COLO668 (cell line): ENCODE results near the gene SNAPC1.
A peak's percentile ranks its signal among the peaks of the same experiment; 100 is the strongest.

Experiments used
- DNase-seq: peaks from one replicate; lab custom pipeline; 2025; ENCODE audit not compliant: unreplicated experiment; lab: John Stamatoyannopoulos, UW

The SNAPC1 gene

GRCh38 chr14:61811882-61812346 is 49.7 kb downstream of the SNAPC1 start:
- no peak for DNase-seq

- peak; percentile 75 for DNase-seq
These were observed 50.3 kb downstream of the SNAPC1 start, which contains the start of gene SYT16 for GRCh38 chr14:61812347-61813095. Gene SYT16, plus strand, starts transcription at chr14:61812703.

- no peak for DNase-seq
These were observed 50.9 kb downstream of the SNAPC1 start for GRCh38 chr14:61813096-61813606.

GRCh38 chr14:61822458-61822857 is 60.2 kb downstream of the SNAPC1 start:
- DNase-seq, result no peak

- DNase-seq, result no peak
These were observed 70.6 kb downstream of the SNAPC1 start for GRCh38 chr14:61832783-61833182.

- DNase-seq, result no peak
These were observed 74.0 kb downstream of the SNAPC1 start for GRCh38 chr14:61836184-61836583.

GRCh38 chr14:61836807-61837206 is 74.6 kb downstream of the SNAPC1 start:
- no peak for DNase-seq

- DNase-seq, result peak; percentile 83
These were observed 75.4 kb downstream of the SNAPC1 start for GRCh38 chr14:61837336-61838229.

GRCh38 chr14:61838661-61839245 is 76.5 kb downstream of the SNAPC1 start:
- DNase-seq, result no peak

GRCh38 chr14:61839507-61839906 is 77.3 kb downstream of the SNAPC1 start:
- no peak for DNase-seq

- no peak for DNase-seq
These were observed 78.9 kb downstream of the SNAPC1 start for GRCh38 chr14:61841145-61841544.
